H1 (cell line): ENCODE results near the gene EPHA3. TPM values are rescaled to one million over a fixed set of nuclear protein-coding genes. Genes with fewer than 3 reads are reported as not detected.

Source experiments
- CTCF ChIA-PET: fragments of 300-600 bp; sonication (Branson Sonifier 250); formaldehyde crosslinking; loops from one replicate; lab custom pipeline; 2021; ENCODE audit not compliant: partially characterized antibody; lab: Charles Lee
- POLR2A ChIA-PET: fragments of 300-600 bp; sonication (Branson Sonifier 250); formaldehyde crosslinking; loops from one replicate; lab custom pipeline; 2021; ENCODE audit warnings: inconsistent platforms; ENCODE audit not compliant: partially characterized antibody; lab: Charles Lee
- DNase-seq, 2 experiments: peaks; one replicate each; pipeline versions ENCODE4 v3.0.0 to v3.0.0-alpha.2; 2010 to 2022; ENCODE audit warnings: low spot score in 2 of 2, low read depth in 1 of 2, mixed read lengths in 1 of 2
- FAIRE-seq: peaks from 2 replicates; lab custom pipeline; 2011; peaks lifted over from hg19 to GRCh38; lab: Jason Lieb, UNC
- H2AFZ ChIP-seq: 2 replicates; pipeline ENCODE4 v1.8.1; 2012; ENCODE audit warnings: low read length, inconsistent platforms
- H2AK5ac ChIP-seq: 2 replicates; pipeline ENCODE4 v1.6.1; 2013; ENCODE audit warnings: low read depth, low read length
- H2BK120ac ChIP-seq: replicated peaks from 2 replicates; pipeline ENCODE3; 2013; ENCODE audit warnings: low read depth, low read length, inconsistent platforms
- H2BK12ac ChIP-seq: 2 replicates; pipeline ENCODE4 v1.6.1; 2013; ENCODE audit warnings: low read depth, low read length
- H2BK15ac ChIP-seq: 2 replicates; pipeline ENCODE4 v1.6.1; 2013; ENCODE audit warnings: low read length
- H2BK20ac ChIP-seq: 2 replicates; pipeline ENCODE4 v1.6.1; 2013; ENCODE audit warnings: low read length
- H2BK5ac ChIP-seq: 2 replicates; pipeline ENCODE4 v1.6.1; 2013; ENCODE audit warnings: low read depth, low read length
- H3K14ac ChIP-seq: 2 replicates; pipeline ENCODE4 v1.6.1; 2013; ENCODE audit warnings: inconsistent platforms; ENCODE audit not compliant: insufficient read length
- H3K18ac ChIP-seq: 2 replicates; pipeline ENCODE4 v1.6.1; 2013; ENCODE audit warnings: low read length; ENCODE audit errors: extremely low read depth
- H3K23ac ChIP-seq: 2 replicates; pipeline ENCODE4 v1.6.1; 2013; ENCODE audit warnings: inconsistent platforms; ENCODE audit not compliant: insufficient read length
- H3K23me2 ChIP-seq: 2 replicates; pipeline ENCODE4 v1.6.1; 2013; ENCODE audit warnings: low read depth, low read length
- H3K27ac ChIP-seq: 2 replicates; pipeline ENCODE4 v1.6.1; 2011; ENCODE audit warnings: low read depth, low read length, inconsistent platforms
- H3K27me3 ChIP-seq, 4 experiments: replicated peaks in 1 of 4; 1 replicate in 1 of 4; 2 replicates in 3 of 4; pipeline versions ENCODE4 v1.6.1 to v1.8.1; 2011 to 2013; ENCODE audit warnings: low read length in 3 of 4, mild to moderate bottlenecking in 3 of 4, inconsistent platforms in 2 of 4, mixed read lengths in 2 of 4, moderate library complexity in 1 of 4; ENCODE audit not compliant: control insufficient read depth in 3 of 4, insufficient read depth in 3 of 4; ENCODE audit errors: extremely low read depth in 1 of 4
- H3K36me3 ChIP-seq, 4 experiments: 2 replicates each; pipeline versions ENCODE4 v1.6.1 to v1.8.1; 2011 to 2013; ENCODE audit warnings: mild to moderate bottlenecking in 4 of 4, low read length in 3 of 4, moderate library complexity in 2 of 4, control low read depth in 1 of 4, inconsistent platforms in 1 of 4; ENCODE audit not compliant: insufficient read depth in 4 of 4, control insufficient read depth in 2 of 4
- H3K4ac ChIP-seq: replicated peaks from 2 replicates; pipeline ENCODE3; 2013; ENCODE audit warnings: low read length, low read depth, mixed read lengths, inconsistent platforms; ENCODE audit not compliant: insufficient read length
- H3K4me1 ChIP-seq, 4 experiments: replicated peaks in 1 of 4; 1 replicate in 1 of 4; 2 replicates in 3 of 4; pipeline versions ENCODE4 v1.6.1 to v1.8.1; 2011 to 2013; ENCODE audit warnings: low read length in 3 of 4, inconsistent platforms in 2 of 4, mixed read lengths in 1 of 4; ENCODE audit not compliant: insufficient read depth in 4 of 4, control insufficient read depth in 3 of 4
- H3K4me2 ChIP-seq, 2 experiments: 2 replicates each; pipeline versions ENCODE4 v1.6.1 to v1.8.1; 2011 to 2013; ENCODE audit warnings: low read depth in 2 of 2, low read length in 2 of 2, control low read depth in 1 of 2, inconsistent platforms in 1 of 2, mild to moderate bottlenecking in 1 of 2; ENCODE audit not compliant: insufficient read depth in 1 of 2
- H3K4me3 ChIP-seq, 4 experiments: fragments of 200-600, 300-600 bp in 1 of 4; sonication (generic), shearing (Covaris generic), sonication (Bioruptor Twin) in 1 of 4; 2 replicates each; pipeline versions ENCODE4 v1.5.1 to v1.8.1; 2011 to 2016; ENCODE audit warnings: low read length in 4 of 4, low read depth in 3 of 4, control low read depth in 2 of 4, inconsistent platforms in 2 of 4, mild to moderate bottlenecking in 2 of 4, mixed read lengths in 1 of 4, moderate library complexity in 1 of 4; ENCODE audit not compliant: insufficient read depth in 2 of 4; ENCODE audit errors: extremely low read depth in 1 of 4
- H3K56ac ChIP-seq: replicated peaks from 2 replicates; pipeline ENCODE3; 2013; ENCODE audit warnings: low read depth, mild to moderate bottlenecking, mixed read lengths, low read length, inconsistent platforms; ENCODE audit not compliant: insufficient read length
- H3K79me1 ChIP-seq: 2 replicates; pipeline ENCODE4 v1.6.1; 2013; ENCODE audit warnings: low read depth, low read length, control low read depth
- H3K79me2 ChIP-seq, 2 experiments: 2 replicates each; pipeline versions ENCODE4 v1.6.1 to v1.8.1; 2012 to 2013; ENCODE audit warnings: low read length in 2 of 2, mild to moderate bottlenecking in 2 of 2, inconsistent platforms in 1 of 2; ENCODE audit not compliant: insufficient read depth in 2 of 2, control insufficient read depth in 1 of 2
- H3K9ac ChIP-seq, 4 experiments: replicated peaks in 1 of 4; 1 replicate in 1 of 4; 2 replicates in 3 of 4; pipeline versions ENCODE4 v1.6.1 to v1.8.1; 2011 to 2013; ENCODE audit warnings: low read depth in 3 of 4, low read length in 3 of 4, control low read depth in 2 of 4, mild to moderate bottlenecking in 2 of 4, moderate library complexity in 2 of 4, inconsistent platforms in 1 of 4; ENCODE audit errors: extremely low read depth in 1 of 4
- H3K9me3 ChIP-seq, 2 experiments: 2 replicates each; pipeline versions ENCODE4 v1.6.1 to v1.8.1; 2012 to 2013; ENCODE audit warnings: mild to moderate bottlenecking in 2 of 2, moderate library complexity in 2 of 2, control low read depth in 1 of 2, inconsistent platforms in 1 of 2, low read depth in 1 of 2, low read length in 1 of 2, mixed read lengths in 1 of 2; ENCODE audit not compliant: insufficient read depth in 2 of 2
- H4K20me1 ChIP-seq, 2 experiments: replicated peaks in 1 of 2; 2 replicates each; pipeline versions ENCODE3 to v1.8.1; 2011 to 2013; ENCODE audit warnings: inconsistent platforms in 2 of 2, low read length in 2 of 2, mild to moderate bottlenecking in 1 of 2; ENCODE audit not compliant: insufficient read depth in 2 of 2, control insufficient read depth in 1 of 2
- H4K5ac ChIP-seq: 2 replicates; pipeline ENCODE4 v1.6.1; 2013; ENCODE audit warnings: low read length, low read depth, mixed read lengths, inconsistent platforms; ENCODE audit not compliant: insufficient read length
- H4K8ac ChIP-seq: 2 replicates; pipeline ENCODE4 v1.8.0; 2013; ENCODE audit warnings: mild to moderate bottlenecking, moderate library complexity, low read length, inconsistent platforms; ENCODE audit not compliant: insufficient read depth; ENCODE audit errors: extremely low read depth
- H4K91ac ChIP-seq: replicated peaks from 2 replicates; pipeline ENCODE3; 2013; ENCODE audit warnings: low read length, mixed read lengths, inconsistent platforms; ENCODE audit not compliant: insufficient read length
- CBX8 ChIP-seq: fragments of 300-800, 300-1000 bp; sonication (generic); IDR thresholded peaks from 2 replicates; pipeline ENCODE4 v1.7.1; 2016; ENCODE audit warnings: low read depth, low read length, borderline replicate concordance
- CREB1 ChIP-seq: IDR thresholded peaks from 2 replicates; pipeline ENCODE4 v1.6.1; 2012; ENCODE audit warnings: inconsistent platforms
- GTF2F1 ChIP-seq: IDR thresholded peaks from 2 replicates; pipeline ENCODE4 v1.6.1; 2012; ENCODE audit warnings: low read depth, low read length, improper control_type of control experiment, borderline replicate concordance
- HDAC6 ChIP-seq: IDR thresholded peaks from one replicate; pipeline ENCODE4 v1.7.1; 2012; ENCODE audit warnings: low read depth, mild to moderate bottlenecking, inconsistent platforms, low read length, moderate library complexity
- NANOG ChIP-seq: IDR thresholded peaks from 2 replicates; pipeline ENCODE4 v1.6.1; 2011; ENCODE audit warnings: low read length, low read depth, mild to moderate bottlenecking, inconsistent platforms; ENCODE audit not compliant: insufficient read depth, poor library complexity, severe bottlenecking
- NRF1 ChIP-seq: IDR thresholded peaks from 2 replicates; pipeline ENCODE4 v1.6.1; 2011; ENCODE audit warnings: mild to moderate bottlenecking, low read depth, low read length, improper control_type of control experiment
- PHF8 ChIP-seq: fragments of 200-600 bp; sonication (generic); conservative IDR thresholded peaks from 2 replicates; pipeline ENCODE4 v1.7.1; 2012; ENCODE audit warnings: low read depth, mild to moderate bottlenecking, inconsistent platforms, low read length, moderate library complexity
- SIN3A ChIP-seq, 2 experiments: IDR thresholded peaks in 1 of 2; conservative IDR thresholded peaks in 1 of 2; 2 replicates each; pipeline ENCODE4 v1.6.1; 2011 to 2012; ENCODE audit warnings: low read length in 2 of 2, improper control_type of control experiment in 1 of 2, low read depth in 1 of 2, mild to moderate bottlenecking in 1 of 2
- SIRT6 ChIP-seq: IDR thresholded peaks from one replicate; pipeline ENCODE4 v1.7.1; 2012; ENCODE audit warnings: low read length, inconsistent platforms
- SP1 ChIP-seq: IDR thresholded peaks from 2 replicates; pipeline ENCODE4 v1.6.1; 2011; ENCODE audit warnings: low read depth, low read length
- SP2 ChIP-seq: IDR thresholded peaks from 2 replicates; pipeline ENCODE4 v1.6.1; 2012; ENCODE audit warnings: mild to moderate bottlenecking, low read length, inconsistent platforms
- SP4 ChIP-seq: IDR thresholded peaks from 2 replicates; pipeline ENCODE4 v1.6.1; 2012; ENCODE audit warnings: low read length, inconsistent platforms
- TCF12 ChIP-seq: IDR thresholded peaks from 2 replicates; pipeline ENCODE4 v1.6.1; 2011; ENCODE audit warnings: low read depth, mild to moderate bottlenecking, low read length
- TEAD4 ChIP-seq: IDR thresholded peaks from 2 replicates; pipeline ENCODE4 v1.6.1; 2012; ENCODE audit warnings: low read depth, low read length, inconsistent platforms, mixed read lengths
- YY1 ChIP-seq: IDR thresholded peaks from 2 replicates; pipeline ENCODE4 v1.6.1; 2011; ENCODE audit warnings: low read depth, mild to moderate bottlenecking, low read length
- WGBS, 2 experiments: shearing (Covaris generic) in 1 of 2; methylation state at CpG; one replicate each; pipeline versions ENCODE4 v1.1.6 to v1.1.7; 2013 to 2015; ENCODE audit warnings: low lambda C conversion rate in 2 of 2, mixed read lengths in 2 of 2, inconsistent platforms in 1 of 2, low coverage in 1 of 2, missing lambda C conversion rate in 1 of 2; ENCODE audit not compliant: insufficient replicate concordance in 2 of 2, insufficient coverage in 1 of 2, insufficient read length in 1 of 2; ENCODE audit errors: extremely low coverage in 1 of 2, missing lambda C conversion rate in 1 of 2; 5-methylcytosine and 5-hydroxymethylcytosine counted together
- polyA plus RNA-seq, 7 experiments: library from polyadenylated mRNA; depleted of rRNA in 3 of 7; stranded (reverse) in 5 of 7; unstranded in 2 of 7; fragments of >200 nt in 5 of 7; fragments of 200-250 nt in 2 of 7; gene quantifications; 1 replicate in 5 of 7; 2 replicates in 1 of 7; 4 replicates in 1 of 7; pipeline versions ENCODE4 v1.2.1 to v1.2.3, GENCODE V29; 2011 to 2013; ENCODE audit warnings: missing spikeins in 2 of 7, mixed read lengths in 2 of 7
- total RNA-seq: library from RNA; stranded (reverse); fragmentation: NEBNext Ultra II Directional; extraction: Animal tissue kit (Norgen Biotek cat#: 25700); gene quantifications from 2 replicates; pipeline ENCODE4 v1.2.1, GENCODE V29; 2021

The EPHA3 gene
- total and polyA plus RNA-seq, 2 of the 8 experiments (the other 6 are each of a cell fraction or from before 2014, with no cell fraction given), result 0.09 to 0.22 TPM

DNA sequence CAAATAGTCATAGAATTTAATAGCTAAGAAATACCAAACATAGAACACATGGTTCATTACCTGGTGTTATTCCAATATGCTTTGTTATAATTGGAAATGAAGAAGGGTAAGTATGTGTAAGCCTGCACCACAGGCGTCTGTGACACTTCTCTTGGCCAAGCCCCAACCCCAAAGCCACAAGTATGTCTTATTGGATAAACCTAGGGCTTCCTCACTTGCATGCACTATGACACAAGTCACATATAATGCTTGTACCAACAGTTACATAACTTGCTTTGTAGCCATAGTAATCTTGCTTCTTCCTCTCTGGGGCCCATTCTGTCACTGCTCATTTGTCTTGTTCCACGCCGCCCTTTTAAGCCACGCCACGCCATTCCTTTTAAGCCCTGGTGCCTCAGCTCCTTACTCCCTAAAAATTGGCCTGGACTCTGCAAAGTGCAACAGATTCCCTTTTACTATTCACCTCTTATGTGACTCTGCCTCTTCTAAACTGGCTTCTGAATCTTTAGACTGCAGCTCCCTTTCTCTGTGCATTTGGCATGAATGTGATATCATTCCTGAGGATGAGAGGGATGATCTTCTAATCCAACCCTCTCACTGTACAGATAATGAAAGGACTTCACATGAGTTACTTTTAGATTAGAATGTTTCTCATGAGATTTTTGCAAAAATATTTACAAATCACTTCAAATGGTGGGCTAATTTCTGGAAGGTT, 48.1 kb upstream of the EPHA3 start:
- H3K23me2 ChIP-seq, result no peaks in the 10 kb centered on the region
- no peak overlapping the region for H3K18ac ChIP-seq
- H2BK120ac ChIP-seq, result no peak overlapping the region
- ChIA-PET POLR2A (no interaction called here), CTCF (no interaction called here)
- no peak overlapping the region for H3K23ac ChIP-seq
- H2BK20ac ChIP-seq, result no peak overlapping the region
- no peak overlapping the region for H4K91ac ChIP-seq
- H3K56ac ChIP-seq, result no peak overlapping the region
- no peak overlapping the region for H4K8ac ChIP-seq
- no peak overlapping the region for H3K14ac ChIP-seq
- 93% methylated on average over 5 of the region's 5 CpGs; no CpG with 5 or more reads in 1 of the 2 experiments for WGBS, 2 experiments
- 0 out of 2 replicates have a peak overlapping the region, but pooled peaks have one; percentile 23 for H2AFZ ChIP-seq
- H3K4me1 ChIP-seq, result no peaks in the 10 kb centered on the region
- no peak overlapping the region for H3K27ac ChIP-seq
- H3K36me3 ChIP-seq, result no peaks in the 10 kb centered on the region
- H3K4me3 ChIP-seq, result no peak overlapping the region
- H3K79me1 ChIP-seq, result no peaks in the 10 kb centered on the region
- H3K4ac ChIP-seq, result no peak overlapping the region
- no peak for DNase-seq
- no peak for FAIRE-seq
- no peak overlapping the region for H3K4me2 ChIP-seq
- H2BK12ac ChIP-seq, result no peak overlapping the region
- H3K9me3 ChIP-seq, result no peaks in the 10 kb centered on the region
- no peak overlapping the region for H2BK15ac ChIP-seq
- H2AK5ac ChIP-seq, result no peak overlapping the region
- H2BK5ac ChIP-seq, result no peak overlapping the region
- no peaks in the 10 kb centered on the region for H4K20me1 ChIP-seq
- H3K27me3 ChIP-seq, result no peaks in the 10 kb centered on the region
- H3K79me2 ChIP-seq, result no peaks in the 10 kb centered on the region
- no peak overlapping the region for H3K9ac ChIP-seq
- H4K5ac ChIP-seq, result no peak overlapping the region
- TF ChIP-seq YY1, result no peak
- no peak for TF ChIP-seq NANOG
- no peak for TF ChIP-seq SP2
- TF ChIP-seq GTF2F1, result no peak
- TF ChIP-seq SIRT6, result no peak
- TF ChIP-seq SP1, result no peak
- TF ChIP-seq CREB1, result no peak
- TF ChIP-seq SP4, result no peak
- TF ChIP-seq PHF8, result no peak
- TF ChIP-seq SIN3A (conservative IDR thresholded peaks at IDR 0.05 in 1 of 2, IDR thresholded peaks at IDR 0.05 in 1 of 2; ENCODE audit: low read depth in 1 of 2, low read length in 2 of 2), result no peak
- TF ChIP-seq TEAD4, result no peak
- no peak for TF ChIP-seq NRF1
- no peak for TF ChIP-seq TCF12
- no peak for TF ChIP-seq CBX8
- no peak for TF ChIP-seq HDAC6
